Tongue (tissue), 2 donors: Measurements from ENCODE around the gene PRKCB. TPM values are rescaled to one million over a fixed set of nuclear protein-coding genes. Genes with fewer than 3 reads are reported as not detected.
"Not testable (repeated sequence)": the region's sequence is repeated elsewhere in the genome, so short reads cannot be mapped to it uniquely, and the experiment has no call there.

ENCODE experiments used
- DNase-seq: peaks from one replicate; pipeline ENCODE4 v3.0.0-alpha.2; 2015
- total RNA-seq: library from RNA; depleted of rRNA; stranded (reverse); fragments of >200 nt; gene quantifications from one replicate; pipeline ENCODE4 v1.2.3, GENCODE V29; 2014

Gene PRKCB
- total RNA-seq, 1 donor from 2014 or later, result 6.7 TPM

- DNase-seq, result peak; percentile 40
These were observed 342.7 kb downstream of the PRKCB start for GRCh38 chr16:24178496-24178895.

- no peak for DNase-seq
These were observed 344.7 kb downstream of the PRKCB start for GRCh38 chr16:24180451-24180850.

- no peak for DNase-seq
These were observed 352.3 kb downstream of the PRKCB start for GRCh38 chr16:24188021-24188542.

- no peak for DNase-seq
These were observed 353.1 kb downstream of the PRKCB start for GRCh38 chr16:24188751-24189318.

- no peak for DNase-seq
These were observed 354.2 kb downstream of the PRKCB start for GRCh38 chr16:24189941-24190340.

- DNase-seq, result no peak
These were observed 356.2 kb downstream of the PRKCB start for GRCh38 chr16:24191876-24192402.

GRCh38 chr16:24195221-24195620 is 359.4 kb downstream of the PRKCB start:
- DNase-seq, result no peak

- DNase-seq, result no peak
These were observed 363.2 kb downstream of the PRKCB start for GRCh38 chr16:24198807-24199533.

GRCh38 chr16:24203675-24204074 is 367.9 kb downstream of the PRKCB start:
- no peak for DNase-seq

GRCh38 chr16:24204150-24204665 is 368.4 kb downstream of the PRKCB start:
- DNase-seq, result no peak

- DNase-seq, result no peak
These were observed 371.1 kb downstream of the PRKCB start for GRCh38 chr16:24206926-24207325.

GRCh38 chr16:24208710-24209109 is 372.9 kb downstream of the PRKCB start:
- peak; percentile 40 for DNase-seq

GRCh38 chr16:24214992-24215391 is 379.2 kb downstream of the PRKCB start:
- no peak for DNase-seq

- no peak for DNase-seq
These were observed 381.2 kb downstream of the PRKCB start for GRCh38 chr16:24216961-24217360.

GRCh38 chr16:24217461-24217860 is 381.7 kb downstream of the PRKCB start:
- DNase-seq, result no peak

- no peak for DNase-seq
These were observed 382.5 kb downstream of the PRKCB start for GRCh38 chr16:24218299-24218698.

- DNase-seq, result no peak
These were observed 385.4 kb downstream of the PRKCB start for GRCh38 chr16:24221219-24221618.

- no peak for DNase-seq
These were observed 392.7 kb downstream of the PRKCB start for GRCh38 chr16:24228514-24228913.

GRCh38 chr16:24232936-24233335 is 397.2 kb downstream of the PRKCB start:
- no peak for DNase-seq

GRCh38 chr16:24234737-24235136 is 399.0 kb downstream of the PRKCB start:
- no peak for DNase-seq

- no peak for DNase-seq
These were observed 400.0 kb downstream of the PRKCB start for GRCh38 chr16:24235806-24236205.

- DNase-seq, result not testable (repeated sequence)
These were observed 403.1 kb downstream of the PRKCB start for GRCh38 chr16:24238846-24239245.

GRCh38 chr16:24246911-24247607 is 411.3 kb downstream of the PRKCB start:
- DNase-seq, result no peak
